GM12874 (cell line): Measurements from ENCODE around the gene PTPRF.

ENCODE experiments used
- TF ChIP-seq, protein P1 (sequence below): IDR thresholded peaks from 2 replicates; pipeline ENCODE4 v1.5.1; 2011; ENCODE audit warnings: low read depth, mild to moderate bottlenecking, control low read depth, low read length, moderate library complexity; ENCODE audit not compliant: insufficient read depth

Gene PTPRF

DNA sequence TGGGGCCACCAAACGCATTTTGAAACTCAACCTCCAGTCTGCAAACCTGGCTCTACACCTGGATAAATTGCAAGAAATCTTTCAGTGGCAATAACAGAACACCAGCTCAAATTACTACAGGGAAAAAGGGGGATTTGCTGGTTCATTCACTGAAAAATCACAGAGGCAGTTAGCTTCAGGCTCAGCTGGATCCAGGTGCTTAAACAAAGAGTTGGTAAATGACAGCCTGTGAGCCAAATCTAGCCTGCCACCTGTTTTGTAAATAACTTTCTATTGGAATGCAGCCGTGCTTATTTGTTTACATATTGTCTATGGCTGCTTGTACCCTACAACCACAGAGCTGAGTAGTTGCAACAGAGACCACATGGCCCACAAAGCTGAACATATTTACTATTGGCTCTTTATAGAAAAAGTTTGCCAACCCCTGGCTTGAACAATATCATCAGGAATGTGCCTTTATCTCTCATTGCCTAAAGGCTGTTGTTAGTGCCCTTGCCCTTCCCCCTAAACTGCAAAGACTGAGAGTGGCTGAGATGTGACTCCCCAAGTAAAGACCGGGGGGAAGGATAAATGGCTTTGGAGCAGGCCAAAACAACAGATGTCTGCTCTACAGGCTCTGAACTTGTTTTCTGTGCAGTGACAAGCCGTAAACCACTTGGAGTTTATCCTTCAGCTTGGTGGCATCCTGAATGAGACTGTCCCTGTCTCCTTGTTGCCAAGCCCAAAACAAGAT, 21.5 kb upstream of the PTPRF start:
- TF ChIP-seq, protein P1, sequence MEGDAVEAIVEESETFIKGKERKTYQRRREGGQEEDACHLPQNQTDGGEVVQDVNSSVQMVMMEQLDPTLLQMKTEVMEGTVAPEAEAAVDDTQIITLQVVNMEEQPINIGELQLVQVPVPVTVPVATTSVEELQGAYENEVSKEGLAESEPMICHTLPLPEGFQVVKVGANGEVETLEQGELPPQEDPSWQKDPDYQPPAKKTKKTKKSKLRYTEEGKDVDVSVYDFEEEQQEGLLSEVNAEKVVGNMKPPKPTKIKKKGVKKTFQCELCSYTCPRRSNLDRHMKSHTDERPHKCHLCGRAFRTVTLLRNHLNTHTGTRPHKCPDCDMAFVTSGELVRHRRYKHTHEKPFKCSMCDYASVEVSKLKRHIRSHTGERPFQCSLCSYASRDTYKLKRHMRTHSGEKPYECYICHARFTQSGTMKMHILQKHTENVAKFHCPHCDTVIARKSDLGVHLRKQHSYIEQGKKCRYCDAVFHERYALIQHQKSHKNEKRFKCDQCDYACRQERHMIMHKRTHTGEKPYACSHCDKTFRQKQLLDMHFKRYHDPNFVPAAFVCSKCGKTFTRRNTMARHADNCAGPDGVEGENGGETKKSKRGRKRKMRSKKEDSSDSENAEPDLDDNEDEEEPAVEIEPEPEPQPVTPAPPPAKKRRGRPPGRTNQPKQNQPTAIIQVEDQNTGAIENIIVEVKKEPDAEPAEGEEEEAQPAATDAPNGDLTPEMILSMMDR = no peak

DNA sequence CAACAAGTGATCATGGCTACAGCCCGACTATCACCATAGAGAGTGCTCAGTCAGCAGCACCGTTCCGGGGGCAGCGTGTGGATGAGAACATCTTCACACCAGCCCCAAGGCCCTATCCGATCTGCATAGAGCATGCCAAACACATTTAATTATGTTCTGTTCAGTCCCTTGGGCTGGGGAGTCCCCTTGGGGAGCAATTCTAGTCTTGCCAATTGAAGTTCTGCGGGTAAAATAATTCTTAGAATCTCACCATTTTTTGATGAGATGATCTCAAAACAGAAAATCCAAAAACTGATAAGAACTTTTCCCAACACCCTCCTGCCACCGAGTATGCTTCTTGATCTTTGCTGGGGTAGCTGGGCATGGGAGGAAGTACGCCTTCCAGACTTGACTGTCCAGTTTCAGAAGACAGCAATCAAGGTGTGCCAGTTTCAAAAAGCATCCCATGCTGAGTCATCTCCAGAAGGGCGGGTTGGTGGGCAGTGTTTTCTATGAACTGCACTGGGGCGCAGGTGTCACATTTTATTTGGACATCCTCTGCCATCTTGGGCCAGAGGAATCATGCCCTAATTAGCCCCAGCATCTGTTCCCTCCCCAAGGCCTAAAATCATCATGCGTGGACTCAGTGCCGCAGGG, 20.8 kb upstream of the PTPRF start:
- TF ChIP-seq, protein P1 = no peak

GRCh38 chr1:43510621-43511020, 20.1 kb upstream of the PTPRF start:
- TF ChIP-seq, protein P1 = no peak

DNA sequence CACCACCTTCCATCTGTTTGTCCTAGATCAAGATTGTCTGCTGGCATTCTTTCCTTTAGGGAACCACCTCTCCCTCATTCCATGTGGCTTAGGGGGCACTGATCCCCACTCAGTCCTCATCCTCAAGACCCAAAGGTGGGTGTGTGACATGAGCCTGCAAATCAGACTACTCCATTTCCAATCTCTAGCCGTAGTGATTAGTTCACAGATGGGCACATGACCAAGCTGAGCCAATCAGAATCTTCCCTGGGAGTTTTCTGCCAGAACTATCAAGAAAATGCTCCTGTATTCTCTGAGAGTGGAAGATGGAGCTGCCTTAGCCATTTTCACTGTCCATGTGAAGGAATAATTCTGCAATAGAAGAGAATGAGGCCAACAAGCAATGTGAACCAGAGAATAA, 19.3 kb upstream of the PTPRF start:
- TF ChIP-seq, protein P1 = no peak

- TF ChIP-seq, protein P1 = no peak
These were observed 18.6 kb upstream of the PTPRF start for GRCh38 chr1:43512133-43512532.

GRCh38 chr1:43512681-43513080, 18.0 kb upstream of the PTPRF start:
- TF ChIP-seq, protein P1 = no peak

- TF ChIP-seq, protein P1 = no peak
These were observed 17.1 kb upstream of the PTPRF start for GRCh38 chr1:43513471-43514173.
